ENCODE data around the gene OR9A2. TPM values are rescaled to one million over a fixed set of nuclear protein-coding genes. Genes with fewer than 3 reads are reported as not detected.
A peak's percentile ranks its signal among the peaks of the same experiment; 100 is the strongest.

The OR9A2 gene
- total RNA-seq, 1 experiment from 2014 or later, result not detected

DNA sequence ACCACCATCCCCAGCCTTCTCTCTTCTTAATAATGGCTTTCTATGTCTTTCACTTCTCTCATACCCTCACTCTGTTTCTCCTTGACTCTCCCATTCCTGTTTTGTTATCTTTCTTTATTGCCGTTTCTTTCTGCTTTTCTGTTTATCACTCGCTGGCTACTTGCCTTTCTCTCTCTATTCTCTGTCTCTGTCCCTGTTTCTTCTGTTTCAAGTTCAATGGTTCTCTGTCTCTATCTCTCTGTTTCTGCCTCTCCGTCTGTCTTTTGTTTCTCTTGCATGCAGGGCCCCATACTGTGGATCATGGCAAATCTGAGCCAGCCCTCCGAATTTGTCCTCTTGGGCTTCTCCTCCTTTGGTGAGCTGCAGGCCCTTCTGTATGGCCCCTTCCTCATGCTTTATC, 25.1 kb upstream of the OR9A2 start, which contains the start of gene OR6V1:
Gene OR6V1, plus strand, starts transcription at position 301 of the 400 bp plus-strand sequence. Its CDS starts 0 bp downstream, at position 301.
- H3K27ac Mint-ChIP-seq, result peak within 1 kb of the TSS in 1 of 3 experiments; percentile 41; a peak in 1 of 7 replicates
- H3K14ac ChIP-seq (ENCODE audit: insufficient read depth, low read length), result no peak within 1 kb of the TSS; the same call in 1 of the 2 replicates
- H3K56ac ChIP-seq (ENCODE audit: insufficient read length, low read depth, low read length), result no peak within 1 kb of the TSS
- no peak within 1 kb of the TSS for H2AK5ac ChIP-seq (ENCODE audit: insufficient read length, low read length)
- no peak within 1 kb of the TSS for H3K4ac ChIP-seq (ENCODE audit: low read depth, low read length)
- H3K27me3 Mint-ChIP-seq (ENCODE audit: low read depth), result no peaks in the 10 kb centered on the region; the same call in none of the 2 replicates
- no peaks in the 10 kb centered on the region for H3K27me3 ChIP-seq (ENCODE audit: insufficient read depth, low read length)
- no peak within 1 kb of the TSS for H3K4me2 ChIP-seq (ENCODE audit: insufficient read depth, insufficient read length, low read length)
- WGBS (ENCODE audit: extremely low coverage, insufficient read length, low lambda C conversion rate), result no CpG with 5 or more reads among the region's 4 CpGs
- no peaks in the 10 kb centered on the region for H3K4me1 ChIP-seq (ENCODE audit: insufficient read depth, low read length)
- H3K23me2 ChIP-seq (ENCODE audit: insufficient read length, low read depth, low read length, poor library complexity, severe bottlenecking), result no peaks in the 10 kb centered on the region
- H4K91ac ChIP-seq (ENCODE audit: insufficient read length, low read depth, low read length), result no peak within 1 kb of the TSS
- H3K36me3 Mint-ChIP-seq (ENCODE audit: insufficient read depth in 1 of 3, low read depth in 3 of 3), result no peaks in the 10 kb centered on the region
- TF ChIP-seq, protein P1, sequence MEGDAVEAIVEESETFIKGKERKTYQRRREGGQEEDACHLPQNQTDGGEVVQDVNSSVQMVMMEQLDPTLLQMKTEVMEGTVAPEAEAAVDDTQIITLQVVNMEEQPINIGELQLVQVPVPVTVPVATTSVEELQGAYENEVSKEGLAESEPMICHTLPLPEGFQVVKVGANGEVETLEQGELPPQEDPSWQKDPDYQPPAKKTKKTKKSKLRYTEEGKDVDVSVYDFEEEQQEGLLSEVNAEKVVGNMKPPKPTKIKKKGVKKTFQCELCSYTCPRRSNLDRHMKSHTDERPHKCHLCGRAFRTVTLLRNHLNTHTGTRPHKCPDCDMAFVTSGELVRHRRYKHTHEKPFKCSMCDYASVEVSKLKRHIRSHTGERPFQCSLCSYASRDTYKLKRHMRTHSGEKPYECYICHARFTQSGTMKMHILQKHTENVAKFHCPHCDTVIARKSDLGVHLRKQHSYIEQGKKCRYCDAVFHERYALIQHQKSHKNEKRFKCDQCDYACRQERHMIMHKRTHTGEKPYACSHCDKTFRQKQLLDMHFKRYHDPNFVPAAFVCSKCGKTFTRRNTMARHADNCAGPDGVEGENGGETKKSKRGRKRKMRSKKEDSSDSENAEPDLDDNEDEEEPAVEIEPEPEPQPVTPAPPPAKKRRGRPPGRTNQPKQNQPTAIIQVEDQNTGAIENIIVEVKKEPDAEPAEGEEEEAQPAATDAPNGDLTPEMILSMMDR (conservative IDR thresholded peaks at IDR 0.05), result no peak
- no peak within 1 kb of the TSS for H4K5ac ChIP-seq (ENCODE audit: insufficient read length, low read depth, low read length)
- no peak within 1 kb of the TSS for H3K27ac ChIP-seq (ENCODE audit: insufficient read length, low read depth, low read length)
- no peaks in the 10 kb centered on the region for H4K20me1 ChIP-seq (ENCODE audit: control insufficient read depth, insufficient read depth, insufficient read length)
- H2BK12ac ChIP-seq (ENCODE audit: insufficient read length, low read depth, low read length), result no peak within 1 kb of the TSS
- no peak within 1 kb of the TSS for H2BK120ac ChIP-seq (ENCODE audit: low read depth, low read length, poor library complexity, severe bottlenecking)
- no peak within 1 kb of the TSS for H3K23ac ChIP-seq (ENCODE audit: insufficient read length, low read depth, low read length)
- no peaks in the 10 kb centered on the region for H3K9me3 Mint-ChIP-seq
- no peak within 1 kb of the TSS for H2AFZ ChIP-seq (ENCODE audit: low read length)
- no peaks in the 10 kb centered on the region for H3K4me1 Mint-ChIP-seq
- no peak within 1 kb of the TSS for H3K9ac ChIP-seq (ENCODE audit: extremely low read depth, insufficient read length, low read length)
- no peak within 1 kb of the TSS for H2BK15ac ChIP-seq (ENCODE audit: low read depth, low read length)
- H3K18ac ChIP-seq (ENCODE audit: insufficient read length, low read depth, low read length), result no peak within 1 kb of the TSS
- no peaks in the 10 kb centered on the region for H3K79me1 ChIP-seq (ENCODE audit: insufficient read depth, low read depth, low read length, poor library complexity, severe bottlenecking)
- no peak within 1 kb of the TSS for H2BK20ac ChIP-seq (ENCODE audit: low read depth, low read length, poor library complexity, severe bottlenecking)
- no peaks in the 10 kb centered on the region for H3K79me2 ChIP-seq (ENCODE audit: insufficient read depth, low read length)
- no peak within 1 kb of the TSS for H3K4me3 Mint-ChIP-seq
- DNase-seq, result no peak
- H2BK5ac ChIP-seq (ENCODE audit: insufficient read length, low read length), result no peak within 1 kb of the TSS
- no peak within 1 kb of the TSS for H4K8ac ChIP-seq (replicated peaks; ENCODE audit: insufficient read length, low read depth, low read length)
- no peaks in the 10 kb centered on the region for H3K9me3 ChIP-seq (ENCODE audit: control insufficient read depth, low read depth, low read length)
- H3T11ph ChIP-seq (ENCODE audit: low read length), result no peak within 1 kb of the TSS

Data from H9 (cell line).